GM18951 (cell line): ENCODE data around the gene FAM47C.
"Not testable (repeated sequence)": the region's sequence is repeated elsewhere in the genome, so short reads cannot be mapped to it uniquely, and the experiment has no call there.

Experiments
- POLR2A ChIP-seq: IDR thresholded peaks from 4 replicates; pipeline ENCODE4 v1.6.1; 2011; ENCODE audit warnings: mild to moderate bottlenecking; ENCODE audit not compliant: insufficient read length, insufficient read depth; ENCODE audit errors: extremely low read depth
- in situ Hi-C: fragments of 300-500 bp; cut with MboI; formaldehyde crosslinking; loops from one replicate; pipeline ENCODE4 v1.12.0; 2022; ENCODE audit warnings: low sequenced_read_pairs, mixed read lengths, inconsistent platforms; ENCODE audit not compliant: unreplicated experiment

FAM47C gene

GRCh38 chrX:37047776-37048175 lies 39.6 kb downstream of the FAM47C start:
- TF ChIP-seq POLR2A: no peak
- in situ Hi-C loops: no loop called here

GRCh38 chrX:37057572-37057971 lies 49.4 kb downstream of the FAM47C start:
- in situ Hi-C loops: not testable (repeated sequence)

GRCh38 chrX:37060999-37061398 lies 52.8 kb downstream of the FAM47C start:
- no peak for TF ChIP-seq POLR2A
- in situ Hi-C loops: no loop called here
